Astrocyte of the cerebellum (primary cell): ENCODE data around the gene PTGDR.

Experiments used
- DNase-seq: peaks from one replicate; pipeline ENCODE4 v3.0.0-alpha.2; 2011; ENCODE audit warnings: low read depth
- H3K4me3 ChIP-seq: 2 replicates; pipeline ENCODE4 v1.5.1; 2011; ENCODE audit warnings: mild to moderate bottlenecking, low read depth, low read length, moderate library complexity
- CTCF ChIP-seq: IDR thresholded peaks from 2 replicates; pipeline ENCODE4 v1.5.1; 2012; ENCODE audit warnings: low read length, low read depth, moderate library complexity, mild to moderate bottlenecking; ENCODE audit errors: missing control alignments
- in situ Hi-C: cut with HindIII; loops from 2 replicates; pipeline ENCODE4 v1.10.0; 2017; ENCODE audit warnings: low sequenced_read_pairs

PTGDR gene

GRCh38 chr14:52304248-52304904 is 36.9 kb downstream of the PTGDR start:
- H3K4me3 ChIP-seq: no peak overlapping the region
- DNase-seq: no peak
- in situ Hi-C loops: no loop called here
- TF ChIP-seq CTCF: no peak

GRCh38 chr14:52305014-52305413 is 37.5 kb downstream of the PTGDR start:
- no peak for DNase-seq

DNA sequence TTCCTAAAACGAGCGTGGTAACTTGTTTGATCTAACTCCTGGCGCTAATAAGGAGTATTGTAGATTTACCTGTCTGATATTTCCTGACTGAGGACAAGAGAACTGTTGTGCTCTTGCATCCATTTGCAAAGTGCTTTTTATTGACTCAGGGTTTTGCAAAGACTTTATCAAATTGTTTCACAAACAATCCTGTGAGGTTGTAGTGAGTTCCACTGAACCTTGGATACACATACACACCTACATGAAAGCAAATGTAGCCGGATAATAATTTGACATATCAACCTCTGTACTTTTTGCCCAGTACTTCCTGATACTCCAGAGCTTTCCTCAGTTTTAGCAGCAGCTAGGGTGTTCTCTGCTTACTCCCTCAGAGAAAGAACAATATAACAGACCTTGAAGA is 39.9 kb downstream of the PTGDR start:
- H3K4me3 ChIP-seq: no peak overlapping the region
- no peak for TF ChIP-seq CTCF
- DNase-seq: no peak
- in situ Hi-C loops: no loop called here

More at GRCh38 chr14:52305014-52305413, 37.5 kb downstream of the PTGDR start:
- TF ChIP-seq CTCF: no peak
- H3K4me3 ChIP-seq: no peak overlapping the region
- in situ Hi-C loops: no loop called here

- no peak overlapping the region for H3K4me3 ChIP-seq
- no peak for DNase-seq
- in situ Hi-C loops: no loop called here
- TF ChIP-seq CTCF: no peak
Observed at GRCh38 chr14:52307905-52308304, 40.4 kb downstream of the PTGDR start.

- H3K4me3 ChIP-seq: no peak overlapping the region
- in situ Hi-C loops: no loop called here
- DNase-seq: no peak
- TF ChIP-seq CTCF: no peak
Observed at GRCh38 chr14:52310541-52310940, 43.0 kb downstream of the PTGDR start.

DNA sequence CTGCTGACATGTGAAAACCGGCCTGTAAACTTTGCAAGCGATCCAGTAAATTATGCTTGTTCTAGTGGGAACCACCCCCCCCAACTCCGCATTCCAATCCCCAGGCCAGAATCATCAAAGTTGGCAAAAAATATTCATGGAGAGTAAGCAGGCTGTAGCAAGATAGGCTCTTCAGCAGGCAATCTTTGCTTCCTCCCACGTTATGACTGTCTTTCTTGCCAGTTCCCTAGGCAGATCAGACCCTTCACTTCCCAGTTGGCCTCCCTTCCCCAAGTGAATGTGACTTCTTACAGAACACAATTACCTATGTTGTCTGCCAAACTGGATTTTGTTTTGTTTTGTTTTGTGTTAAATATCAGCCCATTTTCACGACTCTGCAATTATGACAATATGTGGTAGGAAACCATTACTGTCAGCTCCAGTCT is 45.4 kb downstream of the PTGDR start:
- no peak overlapping the region for H3K4me3 ChIP-seq
- DNase-seq: no peak
- TF ChIP-seq CTCF: no peak
- in situ Hi-C loops: no loop called here
